Loucy (cell line): ENCODE results near the gene SMOC1.

Experiments used
- EZH2phosphoT487 ChIP-seq: fragments of 200-600 bp; IDR thresholded peaks from 2 replicates; pipeline ENCODE4 v1.6.1; 2018; ENCODE audit warnings: antibody characterized with exemption, mild to moderate bottlenecking, moderate library complexity, borderline replicate concordance
- TF ChIP-seq, protein P1 (sequence below): fragments of 200-600 bp; sonication (generic); conservative IDR thresholded peaks from 2 replicates; pipeline ENCODE4 v1.5.1; 2014; ENCODE audit warnings: mild to moderate bottlenecking, antibody characterized with exemption, low read length

DNA sequence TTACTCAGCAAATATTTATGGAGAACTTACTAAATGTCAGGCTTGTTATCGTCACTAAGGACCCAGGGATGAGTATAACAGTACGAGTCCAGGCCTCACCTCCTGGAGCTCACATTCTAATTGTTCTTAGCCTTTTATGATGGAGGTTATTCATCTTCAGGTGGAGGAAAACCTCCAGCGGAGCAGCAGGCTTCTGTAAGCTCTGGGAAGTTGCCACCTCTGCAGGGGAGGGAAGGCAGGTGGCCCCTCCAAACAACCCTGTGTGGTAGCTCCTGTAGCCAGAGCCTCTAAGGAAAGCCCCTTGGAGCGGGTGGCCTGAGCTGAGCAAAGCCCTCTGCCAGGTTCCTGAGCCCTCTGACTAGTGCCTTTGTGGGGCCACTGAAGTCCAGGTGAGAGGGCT is 104.1 kb downstream of the SMOC1 start:
- TF ChIP-seq, protein P1, sequence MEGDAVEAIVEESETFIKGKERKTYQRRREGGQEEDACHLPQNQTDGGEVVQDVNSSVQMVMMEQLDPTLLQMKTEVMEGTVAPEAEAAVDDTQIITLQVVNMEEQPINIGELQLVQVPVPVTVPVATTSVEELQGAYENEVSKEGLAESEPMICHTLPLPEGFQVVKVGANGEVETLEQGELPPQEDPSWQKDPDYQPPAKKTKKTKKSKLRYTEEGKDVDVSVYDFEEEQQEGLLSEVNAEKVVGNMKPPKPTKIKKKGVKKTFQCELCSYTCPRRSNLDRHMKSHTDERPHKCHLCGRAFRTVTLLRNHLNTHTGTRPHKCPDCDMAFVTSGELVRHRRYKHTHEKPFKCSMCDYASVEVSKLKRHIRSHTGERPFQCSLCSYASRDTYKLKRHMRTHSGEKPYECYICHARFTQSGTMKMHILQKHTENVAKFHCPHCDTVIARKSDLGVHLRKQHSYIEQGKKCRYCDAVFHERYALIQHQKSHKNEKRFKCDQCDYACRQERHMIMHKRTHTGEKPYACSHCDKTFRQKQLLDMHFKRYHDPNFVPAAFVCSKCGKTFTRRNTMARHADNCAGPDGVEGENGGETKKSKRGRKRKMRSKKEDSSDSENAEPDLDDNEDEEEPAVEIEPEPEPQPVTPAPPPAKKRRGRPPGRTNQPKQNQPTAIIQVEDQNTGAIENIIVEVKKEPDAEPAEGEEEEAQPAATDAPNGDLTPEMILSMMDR, result no peak
- no peak for TF ChIP-seq EZH2phosphoT487
